GM18502 (cell line): ENCODE results near the gene KRTAP1-1.
"Not testable (repeated sequence)": the region's sequence is repeated elsewhere in the genome, so short reads cannot be mapped to it uniquely, and the experiment has no call there.

Source experiments
- ATAC-seq: cut with Tn5 transposase; IDR thresholded peaks from one replicate; pipeline ENCODE4 v1.9.1; 2021; ENCODE audit warnings: mild to moderate bottlenecking; ENCODE audit not compliant: unreplicated experiment, poor library complexity

KRTAP1-1 gene

GRCh38 chr17:41040783-41041571 lies at the start of gene KRTAP1-1:
TSS of gene KRTAP1-1 (minus strand) at chr17:41041450. CDS start at chr17:41041397, 53 bp downstream.
- ATAC-seq: not testable (repeated sequence)

GRCh38 chr17:41088760-41089352 lies 47.6 kb upstream of the KRTAP1-1 start:
- ATAC-seq: not testable (repeated sequence)

GRCh38 chr17:41084100-41084856 lies 43.0 kb upstream of the KRTAP1-1 start, which contains the start of gene KRTAP4-7:
TSS of gene KRTAP4-7 (plus strand) at chr17:41084150. CDS start at chr17:41084207, 57 bp downstream.
- not testable (repeated sequence) for ATAC-seq

- ATAC-seq: not testable (repeated sequence)
Observed at GRCh38 chr17:41083427-41083826, 42.2 kb upstream of the KRTAP1-1 start.

- no peak for ATAC-seq
Observed at GRCh38 chr17:41082626-41083025, 41.4 kb upstream of the KRTAP1-1 start.

GRCh38 chr17:41076788-41077187 lies 35.5 kb upstream of the KRTAP1-1 start:
- ATAC-seq: no peak

GRCh38 chr17:41073676-41074075 lies 32.4 kb upstream of the KRTAP1-1 start:
- ATAC-seq: no peak

GRCh38 chr17:41071606-41072360 lies 30.5 kb upstream of the KRTAP1-1 start:
- no peak for ATAC-seq

GRCh38 chr17:41069031-41069430 lies 27.8 kb upstream of the KRTAP1-1 start:
- ATAC-seq: no peak

- ATAC-seq: no peak
Observed at GRCh38 chr17:41067281-41067680, 26.0 kb upstream of the KRTAP1-1 start.

GRCh38 chr17:41065829-41066624 lies 24.8 kb upstream of the KRTAP1-1 start, which contains the start of gene KRTAP2-4:
TSS of gene KRTAP2-4 (minus strand) at chr17:41065879. CDS start at chr17:41065845, 34 bp downstream.
- ATAC-seq: no peak

- ATAC-seq: not testable (repeated sequence)
Observed at GRCh38 chr17:41065016-41065689, 23.9 kb upstream of the KRTAP1-1 start.

GRCh38 chr17:41064301-41064700 lies 23.1 kb upstream of the KRTAP1-1 start:
- no peak for ATAC-seq

GRCh38 chr17:41063449-41063848 lies 22.2 kb upstream of the KRTAP1-1 start:
- no peak for ATAC-seq

GRCh38 chr17:41061964-41062363 lies 20.7 kb upstream of the KRTAP1-1 start:
- no peak for ATAC-seq

- ATAC-seq: no peak
Observed at GRCh38 chr17:41060052-41060604, 18.9 kb upstream of the KRTAP1-1 start, which contains the start of gene KRTAP2-3. TSS of gene KRTAP2-3 (minus strand) at chr17:41060114. CDS start at chr17:41060050, 64 bp downstream.

- not testable (repeated sequence) for ATAC-seq
Observed at GRCh38 chr17:41059276-41060051, 18.2 kb upstream of the KRTAP1-1 start.

GRCh38 chr17:41058741-41059140 lies 17.5 kb upstream of the KRTAP1-1 start:
- no peak for ATAC-seq
